Stimulated activated CD4-positive, alpha-beta T cell treated with anti-CD3 and anti-CD28 coated beads, TNF-alpha, amount 100 ng/mL, for 4 hours (primary cell): ENCODE results near the gene DXO.
"Not testable (repeated sequence)": the region's sequence is repeated elsewhere in the genome, so short reads cannot be mapped to it uniquely, and the experiment has no call there.

Source experiments
- DNase-seq, 3 experiments: peaks; one replicate each; pipeline ENCODE4 v3.0.0-alpha.2; 2020; ENCODE audit warnings: low read depth in 3 of 3

Gene DXO

DNA sequence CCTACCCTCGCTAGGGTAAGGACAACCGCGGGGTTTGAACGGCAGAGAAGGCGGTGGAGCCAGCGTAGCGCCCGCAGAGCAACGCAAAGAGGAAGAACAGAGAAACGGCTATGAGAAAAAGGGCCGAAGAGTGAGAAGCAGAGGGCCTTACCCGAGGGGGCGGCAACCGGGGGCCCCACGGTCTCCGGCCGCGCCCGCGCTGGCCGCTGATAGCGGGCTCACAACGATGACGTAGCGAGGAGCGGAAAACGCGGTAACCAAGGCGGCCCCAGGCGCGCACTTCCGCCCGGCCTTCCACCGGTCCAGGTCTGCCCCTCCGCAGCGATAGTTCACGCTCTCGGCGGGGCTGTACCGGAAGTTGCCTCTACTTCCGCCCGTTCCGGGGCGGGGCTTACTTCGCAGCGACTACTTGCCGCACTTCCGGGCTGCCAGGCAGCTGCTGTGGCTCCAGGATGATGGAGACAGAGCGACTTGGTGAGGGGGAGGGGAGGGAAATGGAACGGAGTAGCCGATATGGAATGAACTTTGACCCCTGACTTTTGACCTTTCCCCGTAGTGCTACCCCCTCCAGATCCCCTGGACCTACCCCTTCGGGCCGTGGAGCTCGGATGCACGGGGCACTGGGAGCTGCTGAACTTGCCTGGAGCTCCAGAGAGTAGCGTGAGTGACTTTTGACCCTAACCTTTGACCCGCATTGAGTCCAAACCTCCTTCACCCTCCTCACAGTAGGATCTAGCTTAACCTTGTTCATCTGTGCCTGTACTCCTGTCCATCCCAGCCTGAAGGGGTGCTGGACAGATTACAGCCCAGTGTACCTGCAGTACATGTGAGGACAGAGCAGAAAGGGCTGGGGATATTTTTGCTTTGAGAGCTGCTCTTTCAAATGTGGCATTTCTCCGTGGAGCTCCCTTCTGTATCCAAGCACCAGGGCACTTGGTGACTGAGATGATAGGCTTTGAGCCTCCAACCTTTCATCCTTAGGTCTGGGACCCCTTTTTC, 12.9 kb downstream of the DXO start, which contains the start of the genes NELFE and SKIC2:
NELFE (minus strand) TSS at position 231 of the 999 bp plus-strand sequence. CDS start 525 bp downstream, outside the sequence.
SKIC2 (plus strand) TSS at position 435 of the 999 bp plus-strand sequence; CDS start at position 453, 18 bp downstream.
- DNase-seq, result peak; percentile 93 to 97 (median 95)

DNA sequence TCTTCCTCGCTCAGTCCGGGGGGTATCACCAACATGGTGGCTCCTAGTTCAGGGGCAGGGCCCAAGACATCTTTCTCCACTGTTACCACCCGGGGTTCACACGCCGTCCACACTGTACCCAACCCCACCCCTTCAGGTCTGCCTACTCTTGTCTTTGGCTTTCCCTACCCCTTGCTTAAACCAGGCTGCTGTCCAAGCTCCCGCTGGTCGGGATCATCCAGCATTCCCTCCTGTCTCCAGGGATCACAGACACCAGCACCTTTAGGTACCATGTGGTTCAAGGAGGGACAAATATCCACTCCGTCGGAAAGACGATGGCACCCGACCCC, 13.6 kb downstream of the DXO start:
- no peak for DNase-seq

DNA sequence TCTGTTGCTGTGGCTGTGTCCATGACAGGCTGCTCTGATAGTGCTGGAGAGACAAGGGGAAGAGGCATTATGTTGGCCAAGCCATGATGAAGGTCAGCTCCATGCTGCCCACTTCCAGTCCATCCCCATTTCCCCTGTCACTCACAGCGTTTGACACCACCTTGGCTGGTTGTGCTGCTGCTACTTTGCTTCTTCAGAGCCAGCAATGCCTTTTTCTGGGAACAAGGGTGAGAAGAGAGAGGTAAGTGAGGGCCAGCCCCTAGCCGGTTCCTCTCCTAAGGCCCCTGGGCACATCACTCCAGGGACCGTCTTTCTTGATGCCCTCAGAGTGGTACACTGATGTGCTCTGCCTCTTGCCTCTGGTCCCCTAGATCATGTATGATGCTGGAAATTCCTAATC, 15.1 kb downstream of the DXO start:
- no peak for DNase-seq

DNA sequence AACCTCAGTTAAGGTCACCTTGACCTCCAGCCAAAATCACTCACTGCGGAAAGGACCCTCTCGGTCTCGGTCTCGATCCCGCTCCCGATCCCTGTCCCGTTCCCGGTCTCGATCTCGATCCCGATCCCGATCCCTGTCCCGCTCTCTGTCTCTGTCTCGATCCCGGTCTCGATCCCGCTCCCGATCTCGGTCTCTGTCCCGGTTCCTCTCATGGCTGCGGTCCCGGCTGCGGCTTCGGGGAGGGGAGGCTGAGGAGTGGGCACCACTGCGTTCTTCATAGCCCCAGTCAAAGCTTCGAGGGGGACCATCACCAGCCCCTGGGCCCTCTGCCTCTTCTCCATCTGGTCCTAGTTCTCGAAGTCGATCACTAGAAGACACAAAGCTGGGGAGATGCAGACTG, 17.4 kb downstream of the DXO start:
- DNase-seq, result no peak

DNA sequence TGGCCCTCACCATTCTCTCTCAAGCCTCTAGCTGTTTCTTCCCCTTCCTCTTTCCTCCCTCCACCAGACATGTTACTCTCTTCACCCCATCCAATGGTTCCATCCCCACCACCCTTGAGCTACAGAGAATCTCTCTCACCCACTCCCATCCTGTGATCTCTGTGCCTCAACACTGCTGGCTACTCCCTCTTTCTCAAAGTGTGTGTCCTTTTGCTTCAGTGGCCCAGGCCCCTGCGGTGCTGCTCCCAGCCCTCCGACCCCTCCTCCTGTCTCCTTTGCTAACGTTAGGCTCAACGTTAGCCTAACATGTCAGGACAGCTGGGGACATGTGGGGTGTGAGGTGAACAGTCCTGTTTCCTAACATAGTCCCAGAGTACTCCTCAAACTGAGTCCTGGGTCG, 19.0 kb downstream of the DXO start:
- DNase-seq, result no peak

DNA sequence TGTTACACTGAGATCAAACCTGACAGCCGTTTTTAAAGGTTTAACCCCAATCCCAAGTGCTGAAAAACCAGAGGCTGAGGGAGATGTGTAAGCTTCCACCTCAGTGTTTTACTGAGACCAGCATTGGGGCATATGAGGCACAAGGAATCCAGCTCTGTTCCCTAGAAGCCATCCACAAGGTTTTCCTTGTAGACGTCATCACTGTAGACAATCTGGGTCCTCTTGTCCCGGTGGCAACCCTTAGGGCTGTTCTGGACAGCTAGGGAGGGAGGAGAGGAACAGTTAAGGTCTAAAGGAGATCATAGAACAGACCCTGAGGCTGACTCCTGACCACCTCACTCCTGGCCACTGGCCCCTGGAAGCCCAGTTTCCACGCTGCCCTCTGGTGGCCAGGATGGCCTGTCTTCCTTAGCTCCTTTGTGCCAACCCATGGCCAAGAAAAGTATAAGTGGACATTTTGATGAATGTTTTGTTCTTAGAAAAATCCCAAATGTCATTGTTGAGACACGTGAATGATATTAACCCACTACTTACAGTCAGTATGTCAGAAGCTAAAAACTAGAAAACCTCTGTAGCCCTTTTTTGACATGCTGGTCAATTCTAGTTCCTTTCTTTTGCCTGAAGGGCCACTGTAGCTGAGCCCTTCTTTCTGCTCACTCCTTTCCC, 19.7 kb downstream of the DXO start:
- no peak for DNase-seq

DNA sequence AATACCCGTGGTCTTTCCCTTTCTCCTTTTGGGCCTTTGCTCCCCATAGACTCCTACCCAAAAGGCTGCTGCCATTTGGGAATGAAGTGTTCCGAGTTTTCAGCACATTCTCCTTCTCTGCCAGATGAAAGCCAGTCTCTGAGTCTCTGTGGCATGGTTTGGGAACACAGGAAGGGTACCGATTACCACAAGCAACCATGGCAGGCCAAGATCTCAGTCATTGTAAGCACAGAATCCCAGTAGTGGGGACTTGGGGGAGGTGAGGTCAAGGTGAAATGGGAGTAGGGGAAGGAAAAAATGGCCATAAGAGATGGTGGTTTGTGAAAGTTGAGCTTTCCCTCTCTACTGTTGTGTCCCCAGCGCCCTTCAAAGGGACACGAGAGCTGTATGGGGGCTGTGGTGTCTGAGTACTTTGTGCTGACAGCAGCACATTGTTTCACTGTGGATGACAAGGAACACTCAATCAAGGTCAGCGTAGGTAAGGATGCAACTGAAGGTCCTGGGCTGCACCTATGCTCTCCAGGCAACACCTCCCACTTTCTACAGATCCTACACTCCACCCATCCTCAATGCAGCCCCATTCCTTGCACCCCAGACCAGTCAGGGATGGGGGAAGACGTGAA, 21.9 kb downstream of the DXO start:
- DNase-seq, result no peak

DNA sequence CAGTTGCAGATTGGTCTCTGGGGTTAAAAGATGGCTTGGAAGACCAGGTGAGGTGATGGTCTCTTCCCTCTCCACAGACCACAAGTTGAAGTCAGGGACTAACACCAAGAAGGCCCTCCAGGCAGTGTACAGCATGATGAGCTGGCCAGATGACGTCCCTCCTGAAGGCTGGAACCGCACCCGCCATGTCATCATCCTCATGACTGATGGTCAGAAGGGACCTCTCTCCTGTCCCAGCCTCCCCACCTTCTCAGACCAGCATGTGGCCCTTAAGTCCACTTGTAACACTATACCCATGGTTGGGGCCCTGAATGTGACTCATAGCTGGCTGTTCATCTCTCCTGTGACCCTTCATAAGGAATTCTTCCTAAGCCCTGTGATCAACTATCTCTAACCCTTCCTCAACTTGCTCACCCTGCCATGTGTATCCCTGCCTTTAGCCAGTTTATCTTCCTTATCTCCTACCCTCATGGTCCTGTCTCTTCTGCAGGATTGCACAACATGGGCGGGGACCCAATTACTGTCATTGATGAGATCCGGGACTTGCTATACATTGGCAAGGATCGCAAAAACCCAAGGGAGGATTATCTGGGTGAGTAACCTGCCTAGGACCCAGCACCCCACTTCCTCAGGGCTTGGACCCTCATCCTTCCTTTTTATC, 23.1 kb downstream of the DXO start:
- DNase-seq, result no peak

DNA sequence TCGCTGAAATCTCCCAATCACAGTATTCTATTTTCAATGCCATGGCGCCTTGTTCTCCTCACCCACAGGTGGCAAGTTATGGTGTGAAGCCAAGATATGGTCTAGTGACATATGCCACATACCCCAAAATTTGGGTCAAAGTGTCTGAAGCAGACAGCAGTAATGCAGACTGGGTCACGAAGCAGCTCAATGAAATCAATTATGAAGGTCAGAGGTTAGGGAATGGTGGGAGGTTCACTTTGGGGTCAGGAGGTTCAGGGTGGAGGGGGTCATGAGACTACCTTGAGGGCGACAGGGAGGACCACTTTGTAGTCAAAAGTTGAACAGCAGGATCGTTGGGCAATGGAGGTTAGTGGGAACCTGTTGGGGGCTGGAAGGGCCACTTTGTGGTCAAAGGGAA, 23.6 kb downstream of the DXO start:
- no peak for DNase-seq

DNA sequence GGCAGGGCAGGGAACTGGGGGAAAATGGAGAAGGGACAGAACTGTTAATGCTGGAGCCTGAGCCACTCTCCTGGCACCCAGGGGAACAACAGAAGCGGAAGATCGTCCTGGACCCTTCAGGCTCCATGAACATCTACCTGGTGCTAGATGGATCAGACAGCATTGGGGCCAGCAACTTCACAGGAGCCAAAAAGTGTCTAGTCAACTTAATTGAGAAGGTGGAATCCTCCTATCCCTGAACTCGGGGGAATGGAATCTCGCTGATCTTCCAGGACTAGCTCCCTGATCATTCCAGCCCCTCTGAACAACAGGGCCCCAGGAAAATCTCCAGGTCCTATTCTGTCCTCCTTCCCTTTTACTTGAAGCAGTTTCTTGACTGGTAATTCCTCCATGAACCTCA, 24.1 kb downstream of the DXO start:
- no peak for DNase-seq

DNA sequence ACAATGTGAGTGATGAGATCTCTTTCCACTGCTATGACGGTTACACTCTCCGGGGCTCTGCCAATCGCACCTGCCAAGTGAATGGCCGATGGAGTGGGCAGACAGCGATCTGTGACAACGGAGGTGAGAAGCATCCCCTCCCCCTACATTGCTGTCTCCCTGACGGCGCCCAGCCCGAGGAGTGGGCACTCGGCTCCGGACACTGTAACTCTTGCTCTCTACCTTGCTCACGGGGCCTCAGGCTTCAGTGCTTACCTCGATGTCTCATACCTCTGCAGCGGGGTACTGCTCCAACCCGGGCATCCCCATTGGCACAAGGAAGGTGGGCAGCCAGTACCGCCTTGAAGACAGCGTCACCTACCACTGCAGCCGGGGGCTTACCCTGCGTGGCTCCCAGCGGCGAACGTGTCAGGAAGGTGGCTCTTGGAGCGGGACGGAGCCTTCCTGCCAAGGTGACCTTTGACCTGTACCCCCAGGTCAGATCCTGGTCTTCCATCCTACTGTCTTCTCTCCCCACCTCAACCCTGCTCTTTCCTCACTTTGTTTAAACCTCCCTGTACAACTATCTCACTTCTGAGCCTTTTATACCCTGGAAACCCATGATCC, 24.8 kb downstream of the DXO start:
- DNase-seq, result no peak

DNA sequence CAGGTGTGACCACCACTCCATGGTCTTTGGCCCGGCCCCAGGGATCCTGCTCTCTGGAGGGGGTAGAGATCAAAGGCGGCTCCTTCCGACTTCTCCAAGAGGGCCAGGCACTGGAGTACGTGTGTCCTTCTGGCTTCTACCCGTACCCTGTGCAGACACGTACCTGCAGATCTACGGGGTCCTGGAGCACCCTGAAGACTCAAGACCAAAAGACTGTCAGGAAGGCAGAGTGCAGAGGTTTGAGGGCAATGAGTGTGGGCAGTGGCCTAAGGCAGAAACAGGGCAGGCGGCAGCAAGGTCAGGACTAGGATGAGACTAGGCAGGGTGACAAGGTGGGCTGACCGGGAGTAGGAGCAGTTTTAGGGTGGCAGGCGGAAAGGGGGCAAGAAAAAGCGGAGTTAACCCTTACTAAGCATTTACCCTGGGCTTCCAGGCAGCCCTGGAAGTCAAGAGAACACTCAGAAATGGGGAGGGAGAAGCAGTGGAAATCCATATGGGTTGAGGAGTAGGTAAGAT, 25.5 kb downstream of the DXO start:
- DNase-seq, result no peak

DNA sequence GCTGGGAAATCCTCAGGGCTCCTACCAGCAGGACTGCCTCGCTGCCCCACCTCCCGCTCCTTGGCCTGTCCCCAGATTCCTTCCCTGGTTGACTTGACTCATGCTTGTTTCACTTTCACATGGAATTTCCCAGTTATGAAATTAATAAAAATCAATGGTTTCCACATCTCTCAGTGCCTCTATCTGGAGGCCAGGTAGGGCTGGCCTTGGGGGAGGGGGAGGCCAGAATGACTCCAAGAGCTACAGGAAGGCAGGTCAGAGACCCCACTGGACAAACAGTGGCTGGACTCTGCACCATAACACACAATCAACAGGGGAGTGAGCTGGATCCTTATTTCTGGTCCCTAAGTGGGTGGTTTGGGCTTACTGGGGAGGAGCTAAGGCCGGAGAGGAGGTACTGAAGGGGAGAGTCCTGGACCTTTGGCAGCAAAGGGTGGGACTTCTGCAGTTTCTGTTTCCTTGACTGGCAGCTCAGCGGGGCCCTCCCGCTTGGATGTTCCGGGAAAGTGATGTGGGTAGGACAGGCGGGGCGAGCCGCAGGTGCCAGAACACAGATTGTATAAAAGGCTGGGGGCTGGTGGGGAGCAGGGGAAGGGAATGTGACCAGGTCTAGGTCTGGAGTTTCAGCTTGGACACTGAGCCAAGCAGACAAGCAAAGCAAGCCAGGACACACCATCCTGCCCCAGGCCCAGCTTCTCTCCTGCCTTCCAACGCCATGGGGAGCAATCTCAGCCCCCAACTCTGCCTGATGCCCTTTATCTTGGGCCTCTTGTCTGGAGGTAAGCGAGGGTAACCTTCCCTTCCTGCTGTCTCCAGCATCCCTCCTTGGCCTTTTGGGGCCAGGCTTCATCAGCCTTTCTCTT, 26.2 kb downstream of the DXO start, which contains the start of gene CFB:
CFB (plus strand) TSS at position 589 of the 863 bp plus-strand sequence; CDS start at position 716, 127 bp downstream.
- DNase-seq, result no peak

DNA sequence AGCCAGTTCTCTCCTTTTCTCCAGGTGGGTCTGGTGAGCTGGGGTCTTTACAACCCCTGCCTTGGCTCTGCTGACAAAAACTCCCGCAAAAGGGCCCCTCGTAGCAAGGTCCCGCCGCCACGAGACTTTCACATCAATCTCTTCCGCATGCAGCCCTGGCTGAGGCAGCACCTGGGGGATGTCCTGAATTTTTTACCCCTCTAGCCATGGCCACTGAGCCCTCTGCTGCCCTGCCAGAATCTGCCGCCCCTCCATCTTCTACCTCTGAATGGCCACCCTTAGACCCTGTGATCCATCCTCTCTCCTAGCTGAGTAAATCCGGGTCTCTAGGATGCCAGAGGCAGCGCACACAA, 26.8 kb downstream of the DXO start:
- DNase-seq, result no peak

DNA sequence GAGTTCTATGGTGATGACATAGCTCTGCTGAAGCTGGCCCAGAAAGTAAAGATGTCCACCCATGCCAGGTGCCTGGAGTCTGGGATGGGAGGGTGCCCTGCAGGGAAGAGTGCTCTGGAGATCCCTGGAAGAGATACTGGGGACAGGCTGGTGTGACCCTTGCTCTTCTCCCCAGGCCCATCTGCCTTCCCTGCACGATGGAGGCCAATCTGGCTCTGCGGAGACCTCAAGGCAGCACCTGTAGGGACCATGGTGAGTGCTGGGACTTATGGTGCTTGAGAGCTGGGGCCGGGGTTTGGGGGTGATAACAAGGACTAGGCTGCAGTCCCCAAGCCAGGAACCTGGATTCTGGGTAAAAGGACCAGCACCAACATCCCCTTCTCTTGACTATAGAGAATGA, 28.2 kb downstream of the DXO start:
- no peak for DNase-seq

DNA sequence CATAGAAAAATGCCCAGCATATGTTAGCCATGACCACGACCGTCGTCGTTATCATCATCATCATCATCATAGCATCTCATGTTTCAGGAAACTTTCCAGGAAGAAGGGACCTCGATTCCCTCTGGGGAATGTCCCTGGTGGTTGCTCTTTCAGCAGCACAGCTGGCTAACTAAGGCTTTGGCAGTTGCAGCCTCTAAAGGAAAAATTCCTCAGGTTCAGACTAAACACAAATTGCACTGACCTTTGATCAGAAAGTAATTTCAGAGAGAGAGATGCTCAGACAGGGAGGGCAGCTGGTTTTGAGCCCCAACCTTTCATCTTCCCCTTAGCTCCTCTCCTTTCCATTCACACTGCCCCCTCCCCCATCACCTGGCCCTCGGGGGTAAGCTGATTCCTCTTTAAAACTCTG, 31.7 kb downstream of the DXO start:
- no peak for DNase-seq

DNA sequence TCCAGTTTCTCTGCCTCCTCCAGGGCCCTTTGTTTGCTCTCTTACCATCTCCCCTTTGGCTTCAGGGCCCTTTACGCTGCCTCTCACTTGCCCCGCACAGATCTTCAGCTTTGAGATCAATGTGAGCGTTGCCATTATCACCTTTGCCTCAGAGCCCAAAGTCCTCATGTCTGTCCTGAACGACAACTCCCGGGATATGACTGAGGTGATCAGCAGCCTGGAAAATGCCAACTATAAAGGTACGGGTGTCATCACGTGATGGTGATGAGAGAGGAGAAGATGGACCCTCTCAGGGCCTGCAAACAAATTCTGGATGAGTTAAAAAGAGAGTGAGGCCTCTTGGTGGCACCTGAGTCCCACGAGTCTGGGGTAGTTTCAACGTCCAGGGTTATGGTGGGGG, 36.1 kb downstream of the DXO start:
- no peak for DNase-seq

DNA sequence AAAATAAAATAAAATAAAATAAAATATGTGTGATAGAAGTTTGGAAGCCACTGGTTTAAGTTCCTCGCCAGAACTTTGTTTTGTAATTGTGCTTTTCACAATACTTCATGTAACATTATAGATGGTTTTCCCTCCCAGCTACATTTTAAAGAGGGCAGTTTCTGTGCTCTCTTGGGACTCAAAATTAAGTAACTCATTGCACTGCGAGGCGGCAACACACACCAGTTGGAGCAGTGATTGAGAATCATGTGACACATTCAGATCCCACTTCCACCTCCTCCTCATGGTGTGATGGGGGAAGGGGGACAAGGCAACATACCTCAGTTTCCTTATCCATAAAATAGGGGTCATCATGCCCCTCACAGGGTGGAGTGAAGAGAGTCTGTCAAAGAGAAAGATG, 36.9 kb downstream of the DXO start:
- DNase-seq, result no peak

DNA sequence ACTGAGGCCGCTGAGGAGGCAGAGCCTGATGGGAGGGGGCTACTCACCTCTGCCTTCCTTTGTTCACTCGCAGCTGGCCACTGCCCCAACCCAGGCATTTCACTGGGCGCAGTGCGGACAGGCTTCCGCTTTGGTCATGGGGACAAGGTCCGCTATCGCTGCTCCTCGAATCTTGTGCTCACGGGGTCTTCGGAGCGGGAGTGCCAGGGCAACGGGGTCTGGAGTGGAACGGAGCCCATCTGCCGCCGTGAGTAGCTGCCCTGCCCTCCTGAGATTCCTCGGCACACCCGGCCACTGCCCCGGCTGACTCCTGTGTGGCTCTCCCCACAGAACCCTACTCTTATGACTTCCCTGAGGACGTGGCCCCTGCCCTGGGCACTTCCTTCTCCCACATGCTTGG, 38.4 kb downstream of the DXO start:
- no peak for DNase-seq

DNA sequence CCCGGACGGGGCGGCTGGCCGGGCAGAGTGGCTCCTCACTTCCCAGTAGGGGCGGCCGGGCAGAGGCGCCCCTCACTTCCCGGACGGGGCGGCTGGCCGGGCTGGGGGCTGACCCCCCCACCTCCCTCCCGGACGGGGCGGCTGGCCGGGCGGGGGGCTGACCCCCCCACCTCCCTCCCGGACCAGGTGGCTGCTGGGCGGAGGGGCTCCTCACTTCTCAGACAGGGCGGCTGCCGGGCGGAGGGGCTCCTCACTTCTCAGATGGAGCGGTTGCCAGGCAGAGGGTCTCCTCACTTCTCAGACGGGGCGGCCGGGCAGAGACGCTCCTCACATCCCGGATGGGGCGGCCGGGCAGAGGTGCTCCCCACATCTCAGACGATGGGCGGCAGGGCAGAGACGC, 39.8 kb downstream of the DXO start:
- not testable (repeated sequence) for DNase-seq
